OCI-LY3 (cell line): Measurements from ENCODE around the gene QRICH2.

Experiments
- H2AFZ ChIP-seq: fragments of 200-600, 300-600 bp; shearing (Covaris generic); 2 replicates; pipeline ENCODE4 v1.6.0; 2014; ENCODE audit warnings: antibody characterized with exemption, low read depth, low read length
- H3K27ac ChIP-seq: fragments of 200-600, 300-600 bp; sonication (generic); 2 replicates; pipeline ENCODE4 v1.5.1; 2014; ENCODE audit warnings: mild to moderate bottlenecking, low read length, moderate library complexity, mixed read lengths
- H3K27me3 ChIP-seq: fragments of 200-600, 300-600 bp; sonication (generic); 2 replicates; pipeline ENCODE4 v1.6.1; 2014; ENCODE audit warnings: low read depth, low read length, mixed read lengths
- H3K36me3 ChIP-seq: fragments of 200-600, 300-600 bp; sonication (generic); replicated peaks from 2 replicates; pipeline ENCODE3; 2014; ENCODE audit warnings: low read depth, low read length, mixed read lengths
- H3K4me1 ChIP-seq: fragments of 300-600, 200-600 bp; sonication (generic); 2 replicates; pipeline ENCODE4 v1.6.1; 2014; ENCODE audit warnings: low read length, mixed read lengths
- H3K4me2 ChIP-seq: fragments of 200-600, 300-600 bp; sonication (generic); 2 replicates; pipeline ENCODE4 v1.6.1; 2014; ENCODE audit warnings: low read length, mixed read lengths
- H3K4me3 ChIP-seq: fragments of 300-600, 200-600 bp; sonication (generic); 2 replicates; pipeline ENCODE4 v1.5.1; 2014; ENCODE audit warnings: antibody characterized with exemption, mild to moderate bottlenecking, low read length, moderate library complexity
- H3K79me2 ChIP-seq: fragments of 300-600, 200-600 bp; shearing (Covaris generic); 2 replicates; pipeline ENCODE4 v1.6.1; 2014; ENCODE audit warnings: mild to moderate bottlenecking, low read length, mixed read lengths
- H3K9ac ChIP-seq: fragments of 300-600, 200-600 bp; shearing (Covaris generic); 2 replicates; pipeline ENCODE4 v1.6.0; 2014; ENCODE audit warnings: mild to moderate bottlenecking, low read length, moderate library complexity
- H3K9me3 ChIP-seq: fragments of 200-600, 300-600 bp; shearing (Covaris generic); 2 replicates; pipeline ENCODE4 v1.6.1; 2014; ENCODE audit warnings: low read length, mixed read lengths; ENCODE audit not compliant: insufficient read depth
- H4K20me1 ChIP-seq: fragments of 200-600, 300-600 bp; sonication (generic); 2 replicates; pipeline ENCODE4 v1.6.1; 2016; ENCODE audit warnings: low read length, mixed read lengths; ENCODE audit not compliant: insufficient read depth
- EZH2phosphoT487 ChIP-seq: fragments of 200-600 bp; shearing (Covaris generic); IDR thresholded peaks from 2 replicates; pipeline ENCODE4 v1.6.1; 2018; ENCODE audit warnings: antibody characterized with exemption, mixed run types, low read depth
- TF ChIP-seq, protein P1 (sequence below): fragments of 200-600, 300-600 bp; sonication (generic); IDR thresholded peaks from 2 replicates; pipeline ENCODE4 v1.5.1; 2014; ENCODE audit warnings: antibody characterized with exemption, low read length, low read depth

QRICH2 gene

DNA sequence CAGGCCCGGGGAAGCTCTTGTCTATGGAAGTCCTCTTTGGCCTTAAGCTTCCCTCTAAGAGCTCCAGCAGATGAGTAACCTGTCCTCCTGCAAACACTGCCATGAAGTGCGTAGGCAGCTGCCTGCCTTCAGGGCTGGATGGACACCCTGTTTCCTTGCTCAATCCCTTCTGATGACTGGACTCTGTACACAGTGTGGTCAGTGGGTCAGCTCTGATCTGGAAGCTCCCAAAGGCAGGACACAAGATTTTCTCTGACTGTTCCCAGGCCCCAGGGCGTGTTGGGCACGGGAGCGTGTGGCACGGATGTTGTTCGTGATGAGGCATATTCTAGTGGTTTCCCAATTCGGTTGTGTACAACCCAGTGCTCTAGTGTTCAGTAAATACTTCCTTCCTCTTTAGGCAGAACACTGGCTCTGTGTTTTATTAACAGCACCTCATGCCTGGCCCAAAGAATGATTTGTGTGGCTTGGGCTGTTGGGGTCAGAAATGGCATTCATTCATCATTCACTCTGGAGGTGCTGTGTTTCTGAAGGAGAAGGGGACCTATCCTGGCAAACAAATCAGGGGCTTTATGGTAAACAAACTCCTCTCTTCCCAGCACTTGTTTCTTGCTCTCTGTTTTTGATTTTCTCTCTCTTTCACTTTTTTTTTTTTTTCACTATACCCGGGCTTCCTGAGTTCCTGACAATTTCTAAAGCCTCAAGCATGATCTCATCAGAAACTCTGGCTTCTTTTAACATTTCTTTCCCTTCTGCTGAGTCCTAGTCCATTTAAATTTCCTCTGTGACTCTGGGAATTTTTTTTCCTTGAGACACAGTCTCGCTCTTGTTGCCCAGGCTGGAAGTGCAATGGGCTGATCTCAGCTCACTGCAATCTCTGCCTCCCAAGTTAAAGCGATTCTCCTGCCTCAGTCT, 55.8 kb downstream of the QRICH2 start:
- Histone ChIP-seq H3K79me2 (no peaks in the 10 kb centered on the region), H3K27ac (no peak overlapping the region), H3K9me3 (no peaks in the 10 kb centered on the region), H3K4me2 (peak overlapping the region; percentile 42), H3K27me3 (no peaks in the 10 kb centered on the region), H3K4me3 (no peak overlapping the region), H3K4me1 (peaks cover 20% of the 10 kb centered on the region), H4K20me1 (no peaks in the 10 kb centered on the region), H3K36me3 (no peaks in the 10 kb centered on the region), H2AFZ (peak overlapping the region; percentile 63), H3K9ac (no peak overlapping the region)
- no peak for TF ChIP-seq EZH2phosphoT487
- TF ChIP-seq, protein P1, sequence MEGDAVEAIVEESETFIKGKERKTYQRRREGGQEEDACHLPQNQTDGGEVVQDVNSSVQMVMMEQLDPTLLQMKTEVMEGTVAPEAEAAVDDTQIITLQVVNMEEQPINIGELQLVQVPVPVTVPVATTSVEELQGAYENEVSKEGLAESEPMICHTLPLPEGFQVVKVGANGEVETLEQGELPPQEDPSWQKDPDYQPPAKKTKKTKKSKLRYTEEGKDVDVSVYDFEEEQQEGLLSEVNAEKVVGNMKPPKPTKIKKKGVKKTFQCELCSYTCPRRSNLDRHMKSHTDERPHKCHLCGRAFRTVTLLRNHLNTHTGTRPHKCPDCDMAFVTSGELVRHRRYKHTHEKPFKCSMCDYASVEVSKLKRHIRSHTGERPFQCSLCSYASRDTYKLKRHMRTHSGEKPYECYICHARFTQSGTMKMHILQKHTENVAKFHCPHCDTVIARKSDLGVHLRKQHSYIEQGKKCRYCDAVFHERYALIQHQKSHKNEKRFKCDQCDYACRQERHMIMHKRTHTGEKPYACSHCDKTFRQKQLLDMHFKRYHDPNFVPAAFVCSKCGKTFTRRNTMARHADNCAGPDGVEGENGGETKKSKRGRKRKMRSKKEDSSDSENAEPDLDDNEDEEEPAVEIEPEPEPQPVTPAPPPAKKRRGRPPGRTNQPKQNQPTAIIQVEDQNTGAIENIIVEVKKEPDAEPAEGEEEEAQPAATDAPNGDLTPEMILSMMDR, result no peak

DNA sequence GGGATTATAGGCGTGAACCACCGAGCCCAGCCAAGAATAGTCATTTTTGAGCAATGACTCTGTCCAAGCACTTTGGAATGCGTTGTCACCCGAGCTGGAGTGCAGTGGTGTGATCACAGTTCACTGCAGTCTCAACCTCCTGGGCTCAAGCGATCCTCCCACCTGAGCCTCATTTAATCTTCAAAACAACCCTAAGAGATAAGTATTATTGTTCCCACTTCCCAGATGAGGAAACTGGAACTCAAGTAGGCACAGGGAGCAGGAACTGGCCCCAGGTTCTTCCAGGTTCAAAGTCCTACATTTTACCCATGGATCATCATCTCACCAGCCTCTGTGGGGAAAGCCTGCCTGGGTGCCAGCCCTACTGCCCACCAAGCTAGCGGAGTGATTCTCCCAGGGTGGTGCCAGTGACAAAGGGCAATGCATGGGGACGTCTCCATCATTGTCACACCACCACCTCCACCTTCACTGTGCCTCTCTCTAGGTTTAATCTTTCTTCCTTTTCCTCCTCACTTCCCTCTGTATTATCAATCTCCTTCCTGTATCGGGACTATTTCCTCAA, 56.5 kb downstream of the QRICH2 start:
- Histone ChIP-seq H3K27me3 (no peaks in the 10 kb centered on the region), H3K4me3 (no peak overlapping the region), H2AFZ (peak overlapping the region; percentile 63; the same call in 1 of the 2 replicates), H3K9ac (no peak overlapping the region), H4K20me1 (no peaks in the 10 kb centered on the region), H3K4me1 (peaks cover 27% of the 10 kb centered on the region), H3K27ac (no peak overlapping the region), H3K4me2 (peak overlapping the region; percentile 42), H3K9me3 (no peaks in the 10 kb centered on the region), H3K36me3 (no peaks in the 10 kb centered on the region), H3K79me2 (no peaks in the 10 kb centered on the region)
- TF ChIP-seq, protein P1, result no peak
- TF ChIP-seq EZH2phosphoT487, result no peak

DNA sequence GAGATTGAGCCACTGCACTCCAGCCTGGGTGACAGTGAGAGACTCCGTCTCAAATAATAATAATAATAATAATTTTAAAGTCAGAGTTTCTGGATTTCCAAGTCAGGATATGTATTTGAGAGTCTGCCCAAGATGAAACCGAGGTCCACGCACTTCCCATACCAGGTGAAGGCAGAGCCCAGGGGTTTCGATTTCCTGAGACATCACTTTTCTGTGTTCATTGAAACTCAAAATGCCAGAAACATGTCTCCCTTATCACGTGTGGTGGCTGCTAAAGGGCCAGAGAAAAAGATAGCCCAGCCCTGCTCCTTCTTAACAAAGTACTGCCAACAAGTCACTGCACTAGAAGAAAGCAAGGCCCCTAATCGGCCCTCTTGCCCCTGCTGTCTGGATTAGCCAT, 57.9 kb downstream of the QRICH2 start:
- Histone ChIP-seq H3K79me2 (no peaks in the 10 kb centered on the region), H3K9ac (no peak overlapping the region), H3K36me3 (no peaks in the 10 kb centered on the region), H3K27ac (no peak overlapping the region), H3K4me1 (peaks cover 39% of the 10 kb centered on the region), H3K9me3 (no peaks in the 10 kb centered on the region), H3K4me3 (no peak overlapping the region), H3K27me3 (no peaks in the 10 kb centered on the region), H2AFZ (no peak overlapping the region), H3K4me2 (no peak overlapping the region), H4K20me1 (no peaks in the 10 kb centered on the region)
- TF ChIP-seq, protein P1, result no peak
- no peak for TF ChIP-seq EZH2phosphoT487

DNA sequence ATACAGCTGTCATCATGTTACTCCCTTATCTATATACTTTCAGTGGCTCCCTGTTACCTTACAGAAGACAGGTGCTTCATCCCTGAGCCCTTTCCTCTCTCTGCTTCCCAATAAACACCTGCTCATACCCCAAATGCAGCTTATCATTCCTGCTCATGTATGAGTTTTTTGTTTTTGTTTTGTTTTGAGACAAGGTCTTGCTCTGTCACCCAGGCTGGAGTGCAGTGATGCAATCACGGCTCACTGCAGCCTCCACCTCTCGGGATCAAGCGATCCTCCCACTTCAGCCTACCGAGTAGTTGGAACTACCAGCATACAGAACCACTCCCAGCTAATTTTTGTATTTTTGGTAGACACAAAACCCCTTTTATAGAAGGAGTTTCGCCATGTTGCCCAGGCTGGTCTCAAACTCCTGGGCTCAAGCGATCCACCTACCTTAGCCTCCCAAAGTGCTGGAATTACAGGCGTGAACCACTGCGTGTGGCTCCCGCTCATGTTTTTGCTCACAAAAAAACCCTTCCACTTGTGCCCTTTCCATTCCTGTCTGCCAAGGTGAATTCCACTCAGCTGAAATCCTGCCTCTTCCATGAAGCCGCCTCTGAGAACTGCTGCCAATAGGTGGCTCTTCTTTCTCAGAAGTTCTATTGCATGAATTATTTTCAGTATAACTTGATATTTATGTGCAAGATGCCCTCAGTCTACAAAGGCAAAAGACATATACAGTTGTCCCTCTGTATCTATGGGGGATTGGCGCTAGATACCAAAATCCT, 59.9 kb downstream of the QRICH2 start:
- Histone ChIP-seq H3K4me1 (peaks cover 41% of the 10 kb centered on the region), H3K27ac (no peak overlapping the region), H3K9me3 (no peaks in the 10 kb centered on the region), H3K27me3 (no peaks in the 10 kb centered on the region), H4K20me1 (no peaks in the 10 kb centered on the region), H3K4me2 (no peak overlapping the region), H3K4me3 (no peak overlapping the region), H3K36me3 (no peaks in the 10 kb centered on the region), H2AFZ (no peak overlapping the region), H3K9ac (no peak overlapping the region), H3K79me2 (no peaks in the 10 kb centered on the region)
- TF ChIP-seq, protein P1, result peak; percentile 42; the same call in 1 of the 2 replicates
- TF ChIP-seq EZH2phosphoT487, result no peak
